GM12874 (cell line): ENCODE results near the gene TNIP1.

ENCODE experiments used
- CTCF ChIP-seq: IDR thresholded peaks from 2 replicates; pipeline ENCODE4 v1.5.1; 2011; ENCODE audit warnings: low read depth, mild to moderate bottlenecking, control low read depth, low read length, moderate library complexity; ENCODE audit not compliant: insufficient read depth

Gene TNIP1

GRCh38 chr5:151110992-151111391 lies 30.2 kb upstream of the TNIP1 start:
- no peak for TF ChIP-seq CTCF

- TF ChIP-seq CTCF, result 0 out of 2 replicates have a peak, but pooled peaks have one; percentile 33
Observed at GRCh38 chr5:151110122-151110681, 29.4 kb upstream of the TNIP1 start.

- TF ChIP-seq CTCF, result no peak
Observed at GRCh38 chr5:151108566-151108965, 27.7 kb upstream of the TNIP1 start.

- no peak for TF ChIP-seq CTCF
Observed at GRCh38 chr5:151107738-151108520, 27.1 kb upstream of the TNIP1 start.

- TF ChIP-seq CTCF, result no peak
Observed at GRCh38 chr5:151107084-151107483, 26.2 kb upstream of the TNIP1 start.

- no peak for TF ChIP-seq CTCF
Observed at GRCh38 chr5:151106509-151106908, 25.7 kb upstream of the TNIP1 start.

GRCh38 chr5:151106043-151106442 lies 25.2 kb upstream of the TNIP1 start:
- no peak for TF ChIP-seq CTCF
